HG03196 (cell line): ENCODE measurements around the gene BTG3.

Experiments used
- ATAC-seq: cut with Tn5 transposase; IDR thresholded peaks from one replicate; pipeline ENCODE4 v1.9.1; 2021; ENCODE audit not compliant: unreplicated experiment

The BTG3 gene

GRCh38 chr21:17612565-17613241 lies at the start of gene BTG3:
BTG3 (minus strand) TSS chr21:17612901; CDS start chr21:17609144, 3,757 bp downstream.
- peak; percentile 86 for ATAC-seq

GRCh38 chr21:17660862-17661261 lies 48.2 kb upstream of the BTG3 start:
- ATAC-seq: no peak

- ATAC-seq: no peak
Measured at GRCh38 chr21:17660452-17660851, 47.8 kb upstream of the BTG3 start.

GRCh38 chr21:17658931-17659330 lies 46.2 kb upstream of the BTG3 start:
- ATAC-seq: no peak

GRCh38 chr21:17651526-17651925 lies 38.8 kb upstream of the BTG3 start:
- no peak for ATAC-seq

- no peak for ATAC-seq
Measured at GRCh38 chr21:17650292-17650691, 37.6 kb upstream of the BTG3 start.

GRCh38 chr21:17646790-17647189 lies 34.1 kb upstream of the BTG3 start:
- ATAC-seq: no peak

GRCh38 chr21:17644186-17644585 lies 31.5 kb upstream of the BTG3 start:
- no peak for ATAC-seq

- no peak for ATAC-seq
Measured at GRCh38 chr21:17640821-17641220, 28.1 kb upstream of the BTG3 start.

- ATAC-seq: no peak
Measured at GRCh38 chr21:17636711-17637110, 24.0 kb upstream of the BTG3 start.

GRCh38 chr21:17631195-17631594 lies 18.5 kb upstream of the BTG3 start:
- ATAC-seq: no peak

GRCh38 chr21:17622018-17622417 lies 9.3 kb upstream of the BTG3 start:
- no peak for ATAC-seq

GRCh38 chr21:17616831-17617230 lies 4.1 kb upstream of the BTG3 start:
- ATAC-seq: no peak

GRCh38 chr21:17613242-17613676 lies 558 bp upstream of the BTG3 start:
- no peak for ATAC-seq

GRCh38 chr21:17612023-17612564 lies 607 bp downstream of the BTG3 start:
- ATAC-seq: peak; percentile 2

GRCh38 chr21:17611414-17612022 lies 1.2 kb downstream of the BTG3 start:
- ATAC-seq: peak; percentile 66

GRCh38 chr21:17610911-17611310 lies 1.8 kb downstream of the BTG3 start:
- ATAC-seq: no peak

- ATAC-seq: no peak
Measured at GRCh38 chr21:17609681-17610080, 3.0 kb downstream of the BTG3 start.

GRCh38 chr21:17607684-17608083 lies 5.0 kb downstream of the BTG3 start:
- ATAC-seq: no peak

GRCh38 chr21:17602874-17603273 lies 9.8 kb downstream of the BTG3 start:
- no peak for ATAC-seq

- ATAC-seq: peak; percentile 68
Measured at GRCh38 chr21:17598437-17598836, 14.3 kb downstream of the BTG3 start.

- no peak for ATAC-seq
Measured at GRCh38 chr21:17597680-17598079, 15.0 kb downstream of the BTG3 start.
